SK-N-SH treated with all-trans-retinoic acid at 6 μM for 48 hours (cell line): Measurements from ENCODE around the gene RPRD1B.

Experiments
- BACH2 ChIP-seq: fragments of 250-450 bp; sonication (Bioruptor Pico); IDR thresholded peaks from 2 replicates; pipeline ENCODE4 v1.9.0; 2021; ENCODE audit warnings: mild to moderate bottlenecking, borderline replicate concordance
- CSDC2 ChIP-seq: fragments of 250-450 bp; sonication (Bioruptor Pico); IDR thresholded peaks from 2 replicates; pipeline ENCODE4 v1.5.0; 2020; ENCODE audit warnings: mild to moderate bottlenecking, moderate library complexity
- ZFP30 ChIP-seq: fragments of 450-650 bp; formaldehyde crosslinking; IDR thresholded peaks from 2 replicates; pipeline ENCODE4 v1.5.0; 2022; ENCODE audit warnings: mild to moderate bottlenecking, moderate library complexity

GRCh38 chr20:38127920-38128528, 94.5 kb downstream of the RPRD1B start:
- TF ChIP-seq BACH2 (CRISPR knock-in tag) (no peak), CSDC2 (no peak), ZFP30 (CRISPR knock-in tag) (no peak)
